Measurements from ENCODE around the gene KLC3.
"Not testable (repeated sequence)": the region's sequence is repeated elsewhere in the genome, so short reads cannot be mapped to it uniquely, and the experiment has no call there.

The KLC3 gene

DNA sequence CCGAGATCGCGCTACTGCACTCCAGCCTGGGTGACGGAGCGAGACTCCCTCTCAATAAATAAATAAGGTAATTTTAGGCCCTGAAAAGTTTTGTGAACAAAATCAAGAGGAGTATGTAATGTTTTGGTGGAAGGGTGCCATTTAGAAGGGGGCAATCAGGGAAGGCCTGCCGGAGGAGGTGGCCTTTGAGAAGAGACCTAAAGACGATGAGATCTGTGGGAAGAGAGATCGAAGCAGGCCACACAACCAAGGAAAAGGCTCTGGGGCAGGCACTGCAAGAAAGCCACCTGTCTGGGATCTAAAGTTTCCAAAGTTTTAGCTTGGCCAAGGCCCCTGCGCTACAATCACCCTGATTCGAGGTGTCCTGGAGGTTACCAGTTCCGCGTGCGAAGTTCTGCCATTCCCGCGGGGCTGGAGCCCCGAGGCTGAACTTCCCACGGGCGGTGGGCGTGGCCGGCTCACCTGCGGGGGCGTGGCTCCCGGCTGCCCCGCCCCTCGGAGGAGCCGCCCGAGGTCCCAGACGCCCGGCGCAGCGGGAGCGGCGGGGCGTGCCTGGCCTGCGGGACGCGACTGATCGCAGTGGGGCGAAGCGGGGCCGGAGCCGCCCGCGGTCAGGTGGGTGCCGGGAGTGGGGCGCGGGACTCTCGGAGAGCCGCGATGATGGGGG is at the start of gene KLC3:
Gene KLC3, plus strand, starts transcription at position 519 of the 667 bp plus-strand sequence. CDS start 4,792 bp downstream, outside the sequence.
- no peak for DNase-seq

GRCh38 chr19:45291834-45292233 is 48.7 kb upstream of the KLC3 start:
- DNase-seq = no peak

GRCh38 chr19:45293682-45294081 is 46.9 kb upstream of the KLC3 start:
- DNase-seq = no peak

- no peak for DNase-seq
Observed at GRCh38 chr19:45294291-45295029, 46.1 kb upstream of the KLC3 start.

DNA sequence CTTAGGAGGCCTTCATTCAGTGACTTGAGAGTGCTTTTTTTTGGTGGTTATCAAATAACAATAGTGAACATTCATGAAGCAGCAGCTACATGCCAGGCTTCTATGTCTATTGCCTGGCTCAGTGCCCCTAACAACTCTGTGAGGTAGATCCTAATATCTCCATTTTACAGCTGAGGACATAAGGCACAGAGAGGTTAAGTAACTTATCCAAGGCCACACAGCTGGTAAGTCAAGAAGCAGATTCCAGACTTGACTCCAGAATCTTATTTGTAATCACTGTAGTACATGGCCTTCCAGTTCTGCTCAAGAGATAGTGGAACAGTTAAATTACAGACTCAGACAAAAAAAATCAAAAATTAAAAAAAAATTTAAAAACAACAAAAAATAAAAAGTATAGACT is 44.7 kb upstream of the KLC3 start:
- no peak for DNase-seq

GRCh38 chr19:45296355-45296754 is 44.2 kb upstream of the KLC3 start:
- no peak for DNase-seq

DNA sequence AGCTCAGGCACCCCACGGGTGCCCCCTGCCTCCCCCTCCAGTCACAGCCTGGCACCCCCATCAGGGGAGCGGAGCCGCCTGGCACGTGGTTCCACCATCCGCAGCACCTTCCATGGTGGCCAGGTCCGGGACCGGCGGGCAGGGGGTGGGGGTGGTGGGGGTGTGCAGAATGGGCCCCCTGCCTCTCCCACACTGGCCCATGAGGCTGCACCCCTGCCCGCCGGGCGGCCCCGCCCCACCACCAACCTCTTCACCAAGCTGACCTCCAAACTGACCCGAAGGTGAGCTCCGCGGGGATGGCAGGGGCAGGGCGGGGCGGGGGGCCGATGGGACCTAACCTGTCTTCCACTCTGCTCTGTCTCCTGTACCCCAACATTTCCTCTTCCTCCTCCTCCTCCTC is 42.9 kb upstream of the KLC3 start:
- no peak for DNase-seq

- DNase-seq = no peak
Observed at GRCh38 chr19:45298264-45298663, 42.3 kb upstream of the KLC3 start.

- DNase-seq = no peak
Observed at GRCh38 chr19:45299719-45300118, 40.8 kb upstream of the KLC3 start.

DNA sequence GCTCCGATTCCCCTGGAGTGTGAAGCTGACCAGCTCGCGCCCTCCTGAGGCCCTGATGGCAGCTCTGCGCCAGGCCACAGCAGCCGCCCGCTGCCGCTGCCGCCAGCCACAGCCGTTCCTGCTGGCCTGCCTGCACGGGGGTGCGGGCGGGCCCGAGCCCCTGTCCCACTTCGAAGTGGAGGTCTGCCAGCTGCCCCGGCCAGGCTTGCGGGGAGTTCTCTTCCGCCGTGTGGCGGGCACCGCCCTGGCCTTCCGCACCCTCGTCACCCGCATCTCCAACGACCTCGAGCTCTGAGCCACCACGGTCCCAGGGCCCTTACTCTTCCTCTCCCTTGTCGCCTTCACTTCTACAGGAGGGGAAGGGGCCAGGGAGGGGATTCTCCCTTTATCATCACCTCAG is 38.1 kb upstream of the KLC3 start:
- DNase-seq = no peak

- no peak for DNase-seq
Observed at GRCh38 chr19:45303269-45304060, 37.1 kb upstream of the KLC3 start.

DNA sequence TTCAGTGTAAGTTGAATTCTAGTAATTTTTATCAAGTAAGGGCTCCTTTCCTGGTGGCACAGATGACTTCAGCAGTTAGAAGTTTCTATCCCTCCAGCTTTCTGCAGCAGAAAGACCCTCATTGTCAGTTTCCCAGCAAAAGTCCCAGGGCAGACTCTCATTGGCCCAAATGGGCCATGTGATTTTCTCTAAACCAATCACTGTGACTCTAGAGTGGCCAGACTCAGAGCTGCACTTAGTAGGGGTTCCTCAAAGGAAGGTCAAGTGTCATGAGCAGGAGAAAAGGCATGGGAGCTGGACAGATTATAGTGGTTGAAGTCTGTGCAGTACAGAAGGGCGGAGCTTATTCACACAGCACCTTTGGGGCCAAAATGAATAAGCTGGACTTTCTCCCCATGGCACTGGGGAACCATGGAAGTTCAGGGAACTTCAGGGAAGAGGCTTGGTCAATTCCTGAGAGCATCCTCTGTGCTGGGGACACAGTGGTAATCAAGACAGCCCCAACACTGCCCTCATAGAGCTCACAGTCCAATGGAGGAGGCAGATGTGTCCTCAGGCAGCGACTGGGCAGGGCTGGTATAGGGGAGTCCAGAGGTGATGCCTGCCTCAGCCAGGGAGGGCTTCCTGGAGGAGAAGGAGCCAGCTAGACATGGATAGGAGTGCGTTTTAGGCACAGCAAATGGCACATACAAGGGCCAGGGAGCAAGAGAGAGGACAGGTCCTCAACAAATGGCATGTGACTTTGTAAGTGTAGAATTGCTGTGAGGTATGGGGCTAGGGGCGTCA is 36.2 kb upstream of the KLC3 start:
- no peak for DNase-seq

GRCh38 chr19:45305007-45305406 is 35.5 kb upstream of the KLC3 start:
- DNase-seq = no peak

GRCh38 chr19:45305421-45305820 is 35.1 kb upstream of the KLC3 start:
- DNase-seq = no peak

DNA sequence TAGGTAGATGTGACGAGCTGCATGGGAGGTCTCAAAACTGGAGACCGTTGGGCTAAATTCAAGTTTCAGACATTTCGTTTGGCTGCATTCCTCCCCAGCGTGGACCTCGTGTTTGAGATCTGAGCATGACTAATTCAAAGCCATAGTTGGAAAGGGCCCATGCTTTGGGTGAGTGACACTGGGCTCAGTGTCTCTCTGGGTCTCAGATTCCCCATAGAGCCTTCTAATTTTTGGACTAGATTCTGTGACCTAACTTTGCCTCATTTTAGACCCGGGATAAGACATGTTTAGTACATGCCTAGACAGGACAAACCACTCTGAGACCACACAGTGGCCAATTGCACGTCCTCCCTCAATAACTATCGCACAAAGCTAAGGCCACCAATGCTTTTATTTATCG is 34.5 kb upstream of the KLC3 start:
- no peak for DNase-seq

- DNase-seq = no peak
Observed at GRCh38 chr19:45306518-45307027, 34.0 kb upstream of the KLC3 start.

DNA sequence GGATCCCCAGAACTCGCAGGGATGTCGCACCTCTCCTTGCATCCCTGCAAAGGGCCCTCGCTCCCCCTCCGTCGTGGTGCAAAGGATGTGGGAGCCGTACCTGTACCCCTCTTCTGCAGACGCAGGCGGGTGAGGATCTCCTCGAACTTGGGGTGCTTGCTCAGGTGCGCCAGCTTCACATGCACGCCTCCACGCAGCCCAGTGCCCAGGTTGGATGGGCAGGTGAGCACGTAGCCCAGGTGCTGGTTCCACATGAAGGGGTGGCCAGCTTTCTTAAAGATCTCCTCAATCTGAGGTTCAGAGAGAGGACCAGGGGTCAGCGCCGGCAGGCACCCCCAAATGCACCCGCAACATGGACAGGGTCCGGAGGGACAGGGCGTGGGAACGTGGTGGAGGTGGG is 33.2 kb upstream of the KLC3 start:
- no peak for DNase-seq

DNA sequence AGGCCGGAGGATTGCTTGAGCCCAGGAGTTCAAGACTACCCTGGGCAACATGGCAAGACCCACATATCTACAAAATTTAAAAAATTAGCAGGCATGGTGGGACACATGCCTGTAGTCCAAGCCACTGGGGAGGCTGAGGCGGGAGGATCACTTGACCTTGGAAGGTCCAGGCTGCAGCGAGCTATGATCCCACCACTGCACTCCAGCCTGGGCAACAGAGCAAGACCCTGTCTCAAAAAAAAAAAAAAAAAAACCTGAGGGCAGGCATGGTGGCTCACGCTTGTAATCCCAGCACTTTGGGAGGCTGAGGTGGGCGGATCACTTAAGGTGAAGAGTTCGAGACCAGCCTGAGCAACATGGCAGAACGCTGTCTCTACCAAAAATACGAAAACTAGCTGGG is 31.2 kb upstream of the KLC3 start:
- DNase-seq = not testable (repeated sequence)

- no peak for DNase-seq
Observed at GRCh38 chr19:45311621-45312020, 28.9 kb upstream of the KLC3 start.

GRCh38 chr19:45312285-45312684 is 28.3 kb upstream of the KLC3 start:
- not testable (repeated sequence) for DNase-seq

- DNase-seq = no peak
Observed at GRCh38 chr19:45314708-45315245, 25.8 kb upstream of the KLC3 start.

- no peak for DNase-seq
Observed at GRCh38 chr19:45315304-45315703, 25.2 kb upstream of the KLC3 start.
